HG02678 (cell line): ENCODE data around the gene CNTRL.
"Not testable (repeated sequence)": the region's sequence is repeated elsewhere in the genome, so short reads cannot be mapped to it uniquely, and the experiment has no call there.

Experiments used
- ATAC-seq: cut with Tn5 transposase; IDR thresholded peaks from one replicate; pipeline ENCODE4 v1.9.1; 2021; ENCODE audit warnings: mild to moderate bottlenecking, moderate library complexity; ENCODE audit not compliant: unreplicated experiment

CNTRL gene

GRCh38 chr9:121178676-121179372 lies 104.1 kb downstream of the CNTRL start:
- no peak for ATAC-seq

- not testable (repeated sequence) for ATAC-seq
Measured at GRCh38 chr9:121179373-121179721, 104.6 kb downstream of the CNTRL start.

GRCh38 chr9:121179930-121180681 lies 105.4 kb downstream of the CNTRL start:
- no peak for ATAC-seq

- ATAC-seq: no peak
Measured at GRCh38 chr9:121182101-121182836, 107.5 kb downstream of the CNTRL start.

GRCh38 chr9:121182989-121183388 lies 108.2 kb downstream of the CNTRL start:
- ATAC-seq: no peak

- ATAC-seq: no peak
Measured at GRCh38 chr9:121183666-121184423, 109.1 kb downstream of the CNTRL start.

- no peak for ATAC-seq
Measured at GRCh38 chr9:121184463-121184862, 109.7 kb downstream of the CNTRL start.

- ATAC-seq: no peak
Measured at GRCh38 chr9:121185178-121185745, 110.5 kb downstream of the CNTRL start.

GRCh38 chr9:121185774-121186403 lies 111.1 kb downstream of the CNTRL start:
- no peak for ATAC-seq

GRCh38 chr9:121187636-121188305 lies 113.0 kb downstream of the CNTRL start:
- ATAC-seq: no peak

GRCh38 chr9:121189006-121189405 lies 114.3 kb downstream of the CNTRL start:
- ATAC-seq: no peak

- no peak for ATAC-seq
Measured at GRCh38 chr9:121189660-121190059, 114.9 kb downstream of the CNTRL start.

- no peak for ATAC-seq
Measured at GRCh38 chr9:121191235-121191634, 116.5 kb downstream of the CNTRL start.

GRCh38 chr9:121192518-121192917 lies 117.8 kb downstream of the CNTRL start:
- no peak for ATAC-seq

- ATAC-seq: no peak
Measured at GRCh38 chr9:121192959-121193640, 118.3 kb downstream of the CNTRL start.

GRCh38 chr9:121194730-121195129 lies 120.0 kb downstream of the CNTRL start:
- no peak for ATAC-seq

- ATAC-seq: peak; percentile 57
Measured at GRCh38 chr9:121196389-121196788, 121.6 kb downstream of the CNTRL start.

GRCh38 chr9:121197132-121197531 lies 122.4 kb downstream of the CNTRL start:
- no peak for ATAC-seq

GRCh38 chr9:121198512-121199042 lies 123.8 kb downstream of the CNTRL start:
- ATAC-seq: no peak
